Measurements from ENCODE around the gene ATOH8. TPM values are rescaled to one million over a fixed set of nuclear protein-coding genes. Genes with fewer than 3 reads are reported as not detected.
"Not testable (repeated sequence)": the region's sequence is repeated elsewhere in the genome, so short reads cannot be mapped to it uniquely, and the experiment has no call there.

ATOH8 gene
- polyA plus RNA-seq, 6 donors from 2014 or later = not detected

DNA sequence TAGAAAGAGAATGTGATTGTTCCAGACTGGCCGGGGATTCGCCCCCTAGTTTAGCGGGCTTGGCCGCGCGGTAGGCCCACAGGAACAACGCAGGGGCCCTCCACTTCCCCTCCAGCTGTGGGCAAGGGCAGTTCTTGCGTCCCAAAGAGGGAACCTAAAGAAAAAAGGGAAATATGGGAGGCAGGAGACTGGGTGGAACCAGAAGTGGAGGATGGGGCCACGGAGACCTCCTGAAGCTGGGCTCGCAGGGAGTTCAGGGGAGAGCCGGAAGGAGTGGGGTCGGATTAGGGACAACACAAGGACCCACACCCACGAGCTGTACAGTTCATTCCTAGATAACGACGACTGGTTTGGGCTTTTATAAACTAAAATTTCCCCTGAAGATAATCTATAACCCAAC lies 41.5 kb upstream of the ATOH8 start:
- Mint-ChIP-seq H3K36me3 (no peaks in the 10 kb centered on the region), H3K27me3 (peaks cover 11 to 33% (median 31%) of the 10 kb centered on the region in 3 donors), H3K4me3 (no peak overlapping the region), H3K4me1 (peaks cover under 1 to 4% (median under 1%) of the 10 kb centered on the region in 3 donors), H3K27ac (peak overlapping the region in 1 of 6 donors; percentile 61), H3K9me3 (no peaks in the 10 kb centered on the region)
- DNase-seq = no peak
- ATAC-seq (ENCODE audit: low read depth in 2 of 2) = no peak

DNA sequence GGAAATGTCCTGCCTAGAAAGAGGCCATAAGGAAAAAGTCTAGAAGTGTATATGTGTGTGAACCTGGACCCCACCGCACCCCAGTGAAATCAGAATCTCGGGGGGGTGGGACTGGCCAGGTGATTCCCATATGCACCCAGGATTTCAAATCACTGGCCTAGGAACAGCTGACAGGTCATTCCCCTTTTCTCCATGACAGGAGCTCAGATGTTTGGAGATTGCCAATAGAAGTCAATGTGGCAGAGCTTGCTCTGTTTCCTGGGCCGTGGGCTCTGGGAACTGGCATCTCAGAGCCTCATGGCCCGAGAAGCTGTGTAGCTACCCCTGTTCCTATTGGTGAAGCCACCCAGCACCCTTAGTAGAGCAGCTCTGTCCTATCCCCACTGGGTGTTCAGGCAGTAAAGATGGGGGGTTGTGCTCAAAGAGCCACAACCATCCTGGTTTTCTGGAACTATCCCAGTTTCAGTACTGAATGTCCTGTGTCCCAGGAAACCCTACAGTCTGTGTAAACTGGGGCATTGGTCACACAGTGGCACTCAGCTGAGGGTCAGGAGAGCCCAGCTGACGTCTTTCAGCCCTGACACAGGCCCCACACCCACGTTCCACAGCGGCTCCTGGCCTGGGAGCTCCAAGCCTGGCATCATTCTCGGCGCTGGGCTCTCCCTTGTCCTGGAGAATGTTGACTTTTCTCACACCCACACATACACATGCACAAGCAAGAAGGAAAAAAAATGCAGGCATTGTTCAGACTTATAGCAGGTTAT lies 40.8 kb upstream of the ATOH8 start:
- DNase-seq = no peak
- Mint-ChIP-seq H3K4me3 (no peak overlapping the region), H3K4me1 (peaks cover 0 to 4% (median 0%) of the 10 kb centered on the region in 3 donors), H3K27me3 (peaks cover 9 to 33% (median 33%) of the 10 kb centered on the region in 3 donors), H3K9me3 (no peaks in the 10 kb centered on the region), H3K27ac (no peak overlapping the region), H3K36me3 (no peaks in the 10 kb centered on the region)
- no peak for ATAC-seq (ENCODE audit: low read depth in 2 of 2)

DNA sequence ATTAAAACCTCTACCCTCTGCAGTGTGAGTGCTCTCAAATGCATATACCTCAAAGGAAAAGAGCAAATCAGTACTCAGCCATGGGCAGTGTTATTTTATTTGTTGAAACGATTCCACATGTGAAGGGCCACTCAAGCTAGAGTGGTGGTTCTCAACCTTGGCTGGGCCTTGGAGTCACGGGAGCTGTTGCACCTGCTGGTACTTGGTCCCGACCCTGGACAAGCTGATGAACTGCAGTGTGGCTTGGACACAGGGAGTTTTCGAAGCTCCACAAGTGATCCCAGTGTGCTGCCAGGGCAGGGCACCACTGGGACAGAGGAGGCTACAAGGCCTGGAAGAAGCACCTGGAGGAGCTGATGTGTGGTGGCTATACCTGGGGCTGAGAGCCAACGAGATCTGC lies 40.0 kb upstream of the ATOH8 start:
- Mint-ChIP-seq H3K27me3 (peaks cover 9 to 39% (median 36%) of the 10 kb centered on the region in 3 donors), H3K9me3 (no peaks in the 10 kb centered on the region), H3K27ac (no peak overlapping the region), H3K4me1 (peaks cover 0 to 4% (median 0%) of the 10 kb centered on the region in 3 donors), H3K36me3 (no peaks in the 10 kb centered on the region), H3K4me3 (no peak overlapping the region)
- ATAC-seq (ENCODE audit: low read depth in 2 of 2) = no peak
- DNase-seq = no peak

DNA sequence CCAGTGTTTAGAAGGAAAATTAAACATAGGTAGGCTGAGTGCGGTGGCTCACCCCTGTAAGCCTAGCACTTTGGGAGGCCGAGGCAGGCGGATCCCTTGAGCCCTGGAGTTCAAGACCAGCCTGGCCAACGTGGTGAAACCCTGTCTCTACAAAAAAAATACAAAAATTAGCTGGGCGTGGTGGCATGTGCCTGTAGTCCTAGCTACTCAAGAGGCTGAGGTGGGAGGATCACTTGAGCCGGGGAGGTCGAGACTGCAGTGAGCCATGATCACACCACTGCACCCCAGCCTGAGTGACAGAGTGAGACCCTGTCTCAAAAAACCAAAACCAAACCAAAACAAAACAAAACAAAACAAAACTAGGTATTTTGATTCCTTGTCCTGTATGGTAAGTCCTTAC lies 39.4 kb upstream of the ATOH8 start:
- not testable (repeated sequence) for ATAC-seq (ENCODE audit: low read depth in 2 of 2); H3K4me3 Mint-ChIP-seq; H3K36me3 Mint-ChIP-seq; H3K9me3 Mint-ChIP-seq; H3K4me1 Mint-ChIP-seq; DNase-seq; H3K27ac Mint-ChIP-seq
- H3K27me3 Mint-ChIP-seq = peaks cover 7 to 42% (median 39%) of the 10 kb centered on the region in 3 donors

DNA sequence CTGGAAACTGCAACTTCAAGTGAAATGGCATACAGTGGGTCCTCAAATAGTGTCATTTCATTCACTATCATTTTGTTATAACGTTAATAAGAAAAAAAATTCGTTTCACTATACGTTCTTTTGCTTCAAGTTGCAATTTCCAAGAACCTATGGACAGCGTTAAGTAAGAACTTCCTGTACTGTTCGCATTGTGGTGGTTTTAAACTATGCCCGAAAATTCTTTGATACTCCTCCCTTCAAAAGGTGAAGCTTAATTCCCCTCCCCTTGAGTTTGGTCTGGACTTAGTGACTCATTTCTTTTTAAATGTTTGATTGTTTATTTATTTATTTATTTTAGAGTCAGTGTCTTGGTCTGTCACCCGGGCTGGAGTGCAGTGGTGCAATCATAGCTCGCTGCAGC lies 39.0 kb upstream of the ATOH8 start:
- ATAC-seq (ENCODE audit: low read depth in 2 of 2) (no peak), DNase-seq (no peak)
- H3K4me1 Mint-ChIP-seq = peaks cover 0 to 4% (median 0%) of the 10 kb centered on the region in 3 donors
- H3K9me3 Mint-ChIP-seq = no peaks in the 10 kb centered on the region
- H3K27ac Mint-ChIP-seq = no peak overlapping the region
- no peak overlapping the region for H3K4me3 Mint-ChIP-seq
- H3K27me3 Mint-ChIP-seq = peaks cover 3 to 42% (median 39%) of the 10 kb centered on the region in 3 donors
- H3K36me3 Mint-ChIP-seq = no peaks in the 10 kb centered on the region

DNA sequence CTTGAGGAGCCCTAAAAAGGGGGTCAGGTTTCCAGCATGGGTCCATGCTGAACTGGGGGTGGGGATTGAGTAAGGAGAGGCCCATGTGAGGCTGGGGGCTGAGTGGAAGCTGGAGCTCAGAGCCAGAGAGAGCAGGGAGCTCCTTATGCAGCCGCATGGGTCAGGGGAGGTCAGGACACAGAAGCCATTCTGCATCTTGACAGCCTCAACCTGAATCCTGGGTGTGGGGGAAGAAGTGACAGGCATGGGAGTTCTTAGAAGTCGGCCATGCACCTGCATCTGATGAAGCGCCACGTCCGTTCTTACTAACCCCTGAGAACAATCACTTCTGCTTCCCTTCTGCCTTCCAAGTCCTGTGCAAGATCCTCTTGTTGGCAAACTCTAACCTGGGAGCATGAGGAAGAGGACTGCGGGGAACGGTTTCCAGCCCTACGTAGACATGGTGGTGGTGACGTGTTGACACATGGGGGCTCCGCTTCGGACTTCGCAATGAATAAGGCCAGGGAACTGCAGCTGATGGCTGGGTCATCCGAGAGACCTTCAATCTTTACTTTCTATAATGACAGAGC lies 37.4 kb upstream of the ATOH8 start:
- Mint-ChIP-seq H3K9me3 (peaks cover 0 to 5% (median 0%) of the 10 kb centered on the region in 7 donors), H3K4me1 (peaks cover 0 to 4% (median 0%) of the 10 kb centered on the region in 3 donors), H3K27ac (no peak overlapping the region), H3K27me3 (peaks cover 5 to 38% (median 25%) of the 10 kb centered on the region in 3 donors), H3K4me3 (no peak overlapping the region), H3K36me3 (peaks cover 0 to 6% of the 10 kb centered on the region in 2 donors)
- no peak for DNase-seq
- ATAC-seq (ENCODE audit: low read depth in 2 of 2) = no peak

DNA sequence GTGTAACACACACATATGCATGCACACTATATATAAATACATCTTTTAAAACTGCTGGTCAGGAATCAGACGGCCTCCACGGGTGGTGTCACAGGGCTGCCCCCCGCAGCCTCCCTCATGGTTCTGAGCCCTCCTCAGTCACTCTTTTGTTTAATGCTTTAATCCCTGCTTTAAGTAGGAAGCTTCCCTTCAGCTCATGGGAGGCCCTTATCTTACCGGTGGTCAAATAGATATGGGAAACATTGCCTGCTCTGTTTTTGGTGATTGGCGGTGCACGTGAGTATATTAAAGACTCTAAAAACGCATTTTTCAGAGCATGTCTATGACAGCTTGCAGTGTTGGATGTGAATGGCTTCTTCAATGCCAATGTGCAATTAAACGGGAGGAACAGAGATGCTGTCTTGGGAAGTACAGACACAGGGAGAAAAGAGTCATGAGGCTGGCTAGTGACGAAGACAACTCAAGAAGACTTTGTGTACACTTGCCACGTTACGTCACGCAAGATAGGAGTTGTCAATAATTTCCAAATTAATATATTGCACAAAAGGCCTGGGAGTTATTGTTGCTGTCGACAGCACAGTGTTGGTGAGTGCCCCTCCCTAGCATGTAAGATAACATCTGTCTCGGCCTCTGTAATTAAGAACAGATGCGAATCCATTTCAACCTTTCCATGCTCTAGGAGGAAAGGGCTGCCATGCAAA lies 36.3 kb upstream of the ATOH8 start:
- Mint-ChIP-seq H3K9me3 (peaks cover 0 to 5% (median 0%) of the 10 kb centered on the region in 7 donors), H3K4me3 (no peak overlapping the region), H3K36me3 (peaks cover 0 to 6% of the 10 kb centered on the region in 2 donors), H3K27me3 (peaks cover 5 to 32% (median 21%) of the 10 kb centered on the region in 3 donors), H3K27ac (no peak overlapping the region), H3K4me1 (peaks cover 0 to 1% (median 0%) of the 10 kb centered on the region in 3 donors)
- ATAC-seq (ENCODE audit: low read depth in 2 of 2) (no peak), DNase-seq (no peak)

DNA sequence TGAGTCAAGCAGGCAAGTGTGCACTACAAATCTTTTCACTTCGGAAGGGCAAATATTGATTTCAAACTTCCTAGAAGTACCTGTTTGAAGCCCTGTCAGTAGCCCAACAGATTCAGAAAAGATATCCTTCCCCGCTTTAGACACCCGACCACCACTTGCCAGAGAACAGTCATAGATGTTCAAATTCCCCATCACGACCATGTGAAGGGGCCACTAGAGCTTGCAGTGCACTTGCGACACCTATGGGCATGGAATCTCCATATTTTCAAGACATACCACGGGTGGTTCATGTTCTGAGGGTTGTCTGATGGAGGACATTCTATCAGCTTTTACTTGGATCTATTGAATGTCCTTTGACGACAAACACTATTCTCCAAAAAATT lies 35.8 kb upstream of the ATOH8 start:
- H3K27ac Mint-ChIP-seq = no peak overlapping the region
- peaks cover 0 to 5% (median 0%) of the 10 kb centered on the region in 7 donors for H3K9me3 Mint-ChIP-seq
- H3K4me1 Mint-ChIP-seq = no peaks in the 10 kb centered on the region
- H3K4me3 Mint-ChIP-seq = no peak overlapping the region
- H3K36me3 Mint-ChIP-seq = peaks cover 0 to 6% of the 10 kb centered on the region in 2 donors
- ATAC-seq (ENCODE audit: low read depth in 2 of 2) (no peak), DNase-seq (no peak)
- peaks cover 5 to 27% (median 21%) of the 10 kb centered on the region in 3 donors for H3K27me3 Mint-ChIP-seq

DNA sequence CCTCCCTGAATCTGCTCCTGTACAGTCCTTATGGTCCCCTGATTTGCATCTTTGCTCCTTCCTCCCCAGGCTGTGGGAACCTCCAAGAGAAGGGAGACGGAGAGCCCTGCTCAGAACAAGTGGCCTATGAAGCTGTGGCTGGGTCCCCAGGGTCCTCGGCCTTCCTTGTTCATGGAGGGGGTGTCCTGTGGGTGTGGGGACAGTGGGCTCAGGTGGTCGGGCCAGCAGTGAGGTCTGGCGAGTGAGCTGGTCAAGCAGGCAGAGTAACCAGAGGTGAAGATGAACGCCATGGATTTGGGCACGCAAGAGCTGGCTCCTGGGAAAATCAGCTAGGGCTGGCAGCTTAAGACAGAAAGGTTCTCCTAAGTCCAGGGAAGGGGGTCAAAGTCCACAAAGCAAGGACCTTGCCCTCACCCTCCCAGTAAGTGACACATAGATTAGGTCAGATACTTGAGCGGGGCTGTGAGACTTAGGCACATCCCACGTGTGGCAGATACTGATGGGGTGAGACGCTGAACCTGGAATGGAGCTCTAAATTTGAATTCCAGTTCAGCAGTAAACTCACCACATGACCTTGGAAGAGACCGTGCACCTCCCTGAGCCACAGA lies 34.8 kb upstream of the ATOH8 start:
- Mint-ChIP-seq H3K36me3 (peaks cover 0 to 6% of the 10 kb centered on the region in 2 donors), H3K9me3 (peaks cover 0 to 5% (median 0%) of the 10 kb centered on the region in 7 donors), H3K27ac (peak overlapping the region in 1 of 6 donors; percentile 37), H3K4me1 (no peaks in the 10 kb centered on the region), H3K4me3 (no peak overlapping the region), H3K27me3 (peaks cover 5 to 27% (median 19%) of the 10 kb centered on the region in 3 donors)
- DNase-seq (no peak), ATAC-seq (ENCODE audit: low read depth in 2 of 2) (no peak)

DNA sequence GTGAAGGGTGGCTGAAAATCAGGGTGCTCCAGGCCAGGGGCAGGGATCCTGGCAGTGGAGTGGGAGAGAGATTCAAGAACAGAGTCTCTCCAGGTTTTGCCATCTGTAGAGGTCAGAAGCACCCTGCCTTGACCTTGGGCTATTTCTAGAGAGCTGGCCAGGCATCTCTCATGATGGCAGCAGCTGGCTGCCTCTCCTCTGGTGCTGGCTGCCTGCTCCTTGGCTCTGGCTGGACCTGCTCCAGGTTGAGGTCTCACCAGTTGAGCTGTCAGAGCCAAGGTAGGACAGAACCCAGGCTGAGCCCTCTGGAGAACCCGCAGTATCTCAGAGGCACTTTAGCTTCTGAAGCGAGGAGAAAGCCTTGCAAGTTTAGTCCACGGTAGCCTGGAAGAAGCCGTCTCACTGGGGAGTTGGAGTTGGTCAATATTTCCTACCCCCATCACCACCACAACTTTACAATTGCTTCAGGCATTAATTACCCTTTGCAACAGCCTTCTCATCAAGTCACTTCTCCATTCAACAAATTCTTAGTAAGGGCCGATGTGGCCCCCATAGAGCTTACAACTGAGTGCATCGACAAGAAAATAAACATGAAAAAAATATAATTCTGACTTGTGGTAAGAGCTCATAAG lies 34.1 kb upstream of the ATOH8 start:
- ATAC-seq (ENCODE audit: low read depth in 2 of 2) = no peak
- H3K4me3 Mint-ChIP-seq = no peak overlapping the region
- H3K4me1 Mint-ChIP-seq = no peaks in the 10 kb centered on the region
- H3K36me3 Mint-ChIP-seq = peaks cover 0 to 6% of the 10 kb centered on the region in 2 donors
- peaks cover 5 to 27% (median 19%) of the 10 kb centered on the region in 3 donors for H3K27me3 Mint-ChIP-seq
- peaks cover 0 to 5% (median 2%) of the 10 kb centered on the region in 7 donors for H3K9me3 Mint-ChIP-seq
- H3K27ac Mint-ChIP-seq = no peak overlapping the region
- DNase-seq = no peak

DNA sequence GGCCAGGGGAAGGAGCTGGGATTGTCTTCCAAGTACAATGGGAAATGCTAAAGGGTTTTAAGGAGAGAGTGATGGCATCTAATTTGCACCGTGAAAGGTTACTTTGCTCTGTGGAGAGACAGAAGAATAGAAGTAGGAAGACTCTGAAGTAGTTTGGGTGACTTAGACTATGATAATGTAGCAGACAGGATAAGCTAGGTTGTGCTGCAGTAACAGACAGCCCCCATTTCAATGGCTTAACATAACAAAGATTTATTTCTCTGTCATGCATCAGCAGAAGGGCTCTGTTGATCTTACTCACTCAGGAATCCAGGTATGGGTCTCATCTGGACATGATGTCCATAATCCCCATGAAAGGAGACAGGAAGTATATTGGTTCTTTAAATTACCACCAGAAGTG lies 33.3 kb upstream of the ATOH8 start:
- ATAC-seq (ENCODE audit: low read depth in 2 of 2) (no peak), DNase-seq (no peak)
- Mint-ChIP-seq H3K36me3 (peaks cover 0 to 6% of the 10 kb centered on the region in 2 donors), H3K9me3 (peaks cover 0 to 5% (median 2%) of the 10 kb centered on the region in 7 donors), H3K27me3 (peaks cover 5 to 29% (median 21%) of the 10 kb centered on the region in 3 donors), H3K4me1 (no peaks in the 10 kb centered on the region), H3K27ac (no peak overlapping the region), H3K4me3 (no peak overlapping the region)

DNA sequence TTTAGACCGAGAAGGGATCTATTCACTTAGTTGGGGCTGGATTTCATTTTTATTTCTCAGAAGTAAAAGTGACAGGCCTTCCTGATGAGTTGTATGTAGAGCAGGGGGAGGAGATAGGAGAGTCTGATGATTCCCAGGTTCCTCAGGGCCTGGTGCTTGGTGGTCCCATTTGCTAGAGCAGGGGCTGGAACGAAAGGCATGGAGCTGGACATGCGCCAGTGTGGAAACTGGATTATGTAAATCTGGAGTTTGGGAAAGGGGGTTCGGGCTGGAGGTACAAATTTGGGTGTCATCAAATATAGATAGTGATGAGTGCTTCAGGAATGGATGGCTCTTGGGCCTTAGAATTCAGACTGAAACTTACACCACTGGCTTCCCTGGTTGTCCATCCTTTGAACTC lies 32.1 kb upstream of the ATOH8 start:
- ATAC-seq (ENCODE audit: low read depth in 2 of 2) = no peak
- Mint-ChIP-seq H3K4me3 (peak overlapping the region in 1 of 8 donors; percentile 51), H3K27ac (peak overlapping the region in 1 of 6 donors; percentile 62), H3K27me3 (peaks cover 5 to 24% (median 23%) of the 10 kb centered on the region in 3 donors), H3K4me1 (no peaks in the 10 kb centered on the region), H3K36me3 (peaks cover 0 to 6% of the 10 kb centered on the region in 2 donors), H3K9me3 (peaks cover 0 to 5% (median 2%) of the 10 kb centered on the region in 7 donors)
- DNase-seq = no peak

DNA sequence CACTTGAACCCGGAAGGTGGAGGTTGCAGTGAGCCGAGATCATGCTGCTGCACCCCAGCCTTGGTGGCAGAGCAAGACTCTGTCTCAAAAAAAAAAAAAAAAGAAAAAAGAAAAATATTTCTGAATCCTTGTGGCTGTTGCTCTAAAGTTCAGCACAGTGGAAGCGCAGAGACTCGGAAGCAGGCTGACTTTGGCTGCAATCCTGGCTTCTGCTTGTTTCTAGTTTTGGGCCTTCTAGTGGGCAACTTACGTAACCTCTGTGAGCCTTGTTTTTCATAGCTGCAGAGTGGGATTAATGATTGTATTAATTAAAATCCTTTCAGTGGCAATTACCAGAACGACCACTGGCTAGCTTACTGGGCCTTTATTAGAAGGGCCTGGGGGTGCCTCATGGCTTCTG lies 31.3 kb upstream of the ATOH8 start:
- no peak overlapping the region for H3K4me3 Mint-ChIP-seq
- no peak overlapping the region for H3K27ac Mint-ChIP-seq
- peaks cover 0 to 5% (median 2%) of the 10 kb centered on the region in 7 donors for H3K9me3 Mint-ChIP-seq
- no peak for ATAC-seq (ENCODE audit: low read depth in 2 of 2)
- peaks cover 0 to 6% of the 10 kb centered on the region in 2 donors for H3K36me3 Mint-ChIP-seq
- H3K27me3 Mint-ChIP-seq = peaks cover 5 to 24% (median 19%) of the 10 kb centered on the region in 3 donors
- no peaks in the 10 kb centered on the region for H3K4me1 Mint-ChIP-seq
- no peak for DNase-seq
